GM18511 (cell line): Measurements from ENCODE around the gene TCERG1L.
"Not testable (repeated sequence)": the region's sequence is repeated elsewhere in the genome, so short reads cannot be mapped to it uniquely, and the experiment has no call there.

Experiments
- ATAC-seq: cut with Tn5 transposase; IDR thresholded peaks from one replicate; pipeline ENCODE4 v1.9.1; 2021; ENCODE audit warnings: mild to moderate bottlenecking, moderate library complexity; ENCODE audit not compliant: unreplicated experiment

TCERG1L gene

GRCh38 chr10:131174211-131174565, 137.3 kb downstream of the TCERG1L start:
- no peak for ATAC-seq

- ATAC-seq = no peak
Measured at GRCh38 chr10:131173484-131174210, 137.9 kb downstream of the TCERG1L start.

- no peak for ATAC-seq
Measured at GRCh38 chr10:131172433-131172832, 139.1 kb downstream of the TCERG1L start.

- ATAC-seq = no peak
Measured at GRCh38 chr10:131169146-131169545, 142.4 kb downstream of the TCERG1L start.

GRCh38 chr10:131168238-131168875, 143.2 kb downstream of the TCERG1L start:
- no peak for ATAC-seq

GRCh38 chr10:131167036-131167860, 144.3 kb downstream of the TCERG1L start:
- no peak for ATAC-seq

- ATAC-seq = no peak
Measured at GRCh38 chr10:131166486-131166885, 145.0 kb downstream of the TCERG1L start.

GRCh38 chr10:131165092-131165491, 146.4 kb downstream of the TCERG1L start:
- no peak for ATAC-seq

GRCh38 chr10:131162866-131163843, 148.4 kb downstream of the TCERG1L start:
- ATAC-seq = no peak

- no peak for ATAC-seq
Measured at GRCh38 chr10:131162211-131162610, 149.3 kb downstream of the TCERG1L start.

- ATAC-seq = no peak
Measured at GRCh38 chr10:131161087-131161486, 150.4 kb downstream of the TCERG1L start.

- no peak for ATAC-seq
Measured at GRCh38 chr10:131160219-131160875, 151.2 kb downstream of the TCERG1L start.

- no peak for ATAC-seq
Measured at GRCh38 chr10:131159771-131160170, 151.8 kb downstream of the TCERG1L start.

GRCh38 chr10:131158695-131159094, 152.8 kb downstream of the TCERG1L start:
- ATAC-seq = no peak

- ATAC-seq = no peak
Measured at GRCh38 chr10:131157899-131158298, 153.6 kb downstream of the TCERG1L start.

GRCh38 chr10:131155876-131156230, 155.7 kb downstream of the TCERG1L start:
- no peak for ATAC-seq

- no peak for ATAC-seq
Measured at GRCh38 chr10:131155218-131155875, 156.2 kb downstream of the TCERG1L start.

- ATAC-seq = no peak
Measured at GRCh38 chr10:131154306-131155025, 157.1 kb downstream of the TCERG1L start.

- not testable (repeated sequence) for ATAC-seq
Measured at GRCh38 chr10:131152456-131152855, 159.1 kb downstream of the TCERG1L start.
